ENCODE results near the gene IGF2R.
"Not testable (repeated sequence)": the region's sequence is repeated elsewhere in the genome, so short reads cannot be mapped to it uniquely, and the experiment has no call there.

Gene IGF2R

DNA sequence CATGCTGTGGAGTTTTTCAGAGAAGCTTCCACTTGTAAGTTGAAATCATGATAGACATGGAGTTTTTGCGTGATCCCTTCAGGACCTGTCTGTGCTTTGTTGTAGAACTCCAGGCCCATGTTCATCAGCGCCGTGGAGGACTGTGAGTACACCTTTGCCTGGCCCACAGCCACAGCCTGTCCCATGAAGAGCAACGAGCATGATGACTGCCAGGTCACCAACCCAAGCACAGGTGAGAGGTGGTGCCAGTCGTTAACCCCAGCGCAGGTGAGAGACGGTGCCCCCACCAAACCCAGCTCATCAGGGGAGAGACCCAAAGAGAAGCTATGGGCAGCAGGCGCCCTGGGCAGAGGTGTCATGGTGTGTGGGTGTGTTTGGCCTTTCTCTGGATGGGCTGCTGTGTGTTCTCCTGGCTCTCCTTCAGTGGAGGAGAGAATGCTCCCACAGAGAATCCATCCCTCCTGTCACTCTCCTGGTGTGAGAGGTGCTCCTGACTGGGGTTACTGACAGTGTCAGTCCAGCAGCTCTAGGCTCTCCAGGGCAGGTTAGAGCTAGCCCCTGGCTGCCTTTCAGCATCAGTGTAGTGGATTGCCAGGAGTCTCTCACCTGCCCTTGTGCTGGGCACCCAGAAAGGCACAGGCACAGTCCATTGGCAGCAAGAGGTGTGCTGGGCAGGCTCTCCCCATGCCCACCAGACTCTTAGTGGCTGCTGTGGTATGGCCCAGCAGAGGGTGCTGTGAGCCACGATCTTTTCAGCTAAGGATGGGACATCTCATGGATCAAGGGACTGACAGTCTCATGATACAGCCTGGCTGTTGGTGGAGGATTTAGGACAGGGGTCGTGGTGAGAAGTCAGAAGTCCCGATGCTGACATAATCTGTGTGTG, 103.2 kb downstream of the IGF2R start:
- no peak for DNase-seq (ENCODE audit: low read depth in 2 of 2)

DNA sequence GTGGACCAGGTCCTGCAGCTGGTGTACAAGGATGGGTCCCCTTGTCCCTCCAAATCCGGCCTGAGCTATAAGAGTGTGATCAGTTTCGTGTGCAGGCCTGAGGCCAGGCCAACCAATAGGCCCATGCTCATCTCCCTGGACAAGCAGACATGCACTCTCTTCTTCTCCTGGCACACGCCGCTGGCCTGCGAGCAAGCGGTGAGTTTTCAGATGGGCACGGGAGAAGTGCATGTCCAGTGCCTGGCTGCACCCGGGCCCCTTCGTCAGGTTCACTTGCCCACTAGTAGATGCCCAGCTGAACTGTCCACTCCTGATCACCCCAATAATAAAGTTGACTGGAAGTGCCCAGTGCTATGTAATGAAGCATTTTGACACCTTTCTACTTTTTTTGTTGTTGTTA, 104.4 kb downstream of the IGF2R start:
- DNase-seq (ENCODE audit: low read depth in 2 of 2), result no peak

DNA sequence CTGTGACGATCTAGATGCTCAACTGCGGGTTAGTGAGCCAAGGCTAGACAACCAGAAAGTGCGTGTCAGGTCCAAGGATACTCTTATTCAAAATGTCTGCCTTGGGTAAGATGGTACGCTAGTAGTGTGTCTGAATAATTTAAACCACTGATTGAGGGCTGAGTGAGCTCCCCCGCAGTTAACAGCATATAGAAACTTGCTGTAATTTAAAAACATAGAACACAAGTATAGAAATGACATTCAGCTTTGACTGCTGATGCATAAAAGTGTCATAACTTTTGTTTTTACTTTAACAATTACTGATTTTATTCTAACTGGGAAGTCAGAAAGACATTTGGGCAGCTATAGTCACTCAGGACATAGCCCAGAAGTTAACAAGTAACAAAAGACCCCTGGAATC, 107.1 kb downstream of the IGF2R start:
- DNase-seq (ENCODE audit: low read depth in 2 of 2), result no peak

DNA sequence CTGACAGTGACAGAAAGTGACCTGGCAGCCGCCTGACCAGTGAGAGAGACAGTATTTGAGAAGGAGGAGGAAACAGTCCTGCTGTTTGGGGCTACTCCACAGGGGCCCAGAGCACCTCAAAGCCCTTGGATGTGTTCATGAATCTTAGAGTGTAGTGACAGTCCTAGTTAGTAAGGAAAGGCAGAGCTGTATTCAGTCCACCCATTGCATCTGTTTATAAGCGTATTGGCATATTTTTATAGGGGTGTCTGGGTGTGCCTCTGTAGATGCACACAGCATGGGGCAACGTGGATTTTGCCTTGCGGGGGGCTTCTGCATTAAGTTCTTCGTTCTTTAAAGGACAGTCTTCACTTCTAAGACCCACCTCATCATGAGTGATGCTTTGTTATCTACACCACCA, 108.1 kb downstream of the IGF2R start:
- DNase-seq (ENCODE audit: low read depth in 2 of 2), result no peak

DNA sequence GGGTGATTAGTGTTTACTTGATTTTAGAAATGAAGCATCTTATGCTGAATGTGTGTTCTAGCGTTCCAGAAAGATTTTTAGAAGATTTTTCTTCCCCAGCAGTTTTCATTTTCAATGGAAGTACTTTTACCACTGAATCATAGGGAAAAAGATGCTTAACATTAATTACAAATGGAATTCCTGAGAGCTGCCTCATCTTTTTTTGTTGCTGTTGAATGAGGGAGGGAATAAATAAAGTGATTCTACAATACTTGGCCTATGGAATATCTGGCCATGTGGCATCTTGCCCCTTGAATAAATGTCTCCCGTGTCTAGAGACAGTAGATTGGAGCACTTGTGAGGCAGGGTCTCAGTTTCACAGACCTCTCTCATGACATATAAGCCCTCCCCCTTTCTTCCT, 108.6 kb downstream of the IGF2R start:
- DNase-seq (ENCODE audit: low read depth in 2 of 2), result no peak

DNA sequence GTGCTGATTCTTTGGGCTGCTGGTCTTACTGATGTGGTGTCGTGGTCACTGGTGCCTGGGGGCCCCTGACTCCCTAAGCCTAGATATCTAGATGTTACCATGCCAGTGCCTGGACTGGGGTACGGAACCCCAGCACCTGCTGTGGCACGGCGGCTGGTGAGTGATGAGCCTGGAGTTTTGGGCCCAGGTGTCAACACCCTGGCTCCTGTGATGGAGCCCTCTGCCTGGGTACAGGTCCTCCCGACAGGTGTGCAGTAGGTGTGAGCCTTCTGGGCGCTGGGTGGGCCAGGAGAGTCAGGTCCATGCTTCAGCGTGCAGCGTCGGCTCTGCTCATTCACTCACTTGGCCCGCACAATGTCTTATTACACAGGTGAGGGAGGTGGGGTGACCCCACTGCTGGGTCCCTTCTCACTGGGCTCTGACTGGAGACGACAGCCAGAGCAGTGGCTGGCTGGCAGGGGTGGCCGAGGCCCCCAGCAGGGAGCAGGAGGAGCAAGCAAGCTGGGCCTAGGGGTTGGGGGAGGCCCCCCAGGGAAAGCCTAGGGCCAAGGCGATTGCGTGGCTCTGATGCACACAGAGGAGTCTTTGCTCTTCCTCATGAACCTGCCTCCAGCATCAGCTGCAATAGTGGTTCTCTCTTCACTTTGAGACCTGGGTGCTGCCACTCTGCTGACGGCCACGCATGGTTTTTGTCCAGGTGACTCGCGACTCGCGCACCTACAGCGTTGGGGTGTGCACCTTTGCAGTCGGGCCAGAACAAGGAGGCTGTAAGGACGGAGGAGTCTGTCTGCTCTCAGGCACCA, 110.2 kb downstream of the IGF2R start:
- no peak for DNase-seq (ENCODE audit: low read depth in 2 of 2)

DNA sequence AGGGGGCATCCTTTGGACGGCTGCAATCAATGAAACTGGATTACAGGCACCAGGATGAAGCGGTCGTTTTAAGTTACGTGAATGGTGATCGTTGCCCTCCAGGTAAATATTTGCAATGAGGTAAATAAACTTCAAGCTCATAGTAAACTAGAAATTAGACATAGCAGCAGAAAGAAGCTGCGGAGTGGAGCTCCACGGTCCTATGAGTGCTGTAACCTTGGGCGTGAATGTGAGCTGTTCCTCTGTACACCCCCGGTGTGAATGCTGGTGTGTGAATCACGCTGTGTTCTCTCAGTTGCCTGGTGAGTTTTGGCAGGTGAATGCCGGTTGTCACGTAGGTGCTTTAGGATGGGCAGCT, 110.8 kb downstream of the IGF2R start:
- no peak for DNase-seq (ENCODE audit: low read depth in 2 of 2)

DNA sequence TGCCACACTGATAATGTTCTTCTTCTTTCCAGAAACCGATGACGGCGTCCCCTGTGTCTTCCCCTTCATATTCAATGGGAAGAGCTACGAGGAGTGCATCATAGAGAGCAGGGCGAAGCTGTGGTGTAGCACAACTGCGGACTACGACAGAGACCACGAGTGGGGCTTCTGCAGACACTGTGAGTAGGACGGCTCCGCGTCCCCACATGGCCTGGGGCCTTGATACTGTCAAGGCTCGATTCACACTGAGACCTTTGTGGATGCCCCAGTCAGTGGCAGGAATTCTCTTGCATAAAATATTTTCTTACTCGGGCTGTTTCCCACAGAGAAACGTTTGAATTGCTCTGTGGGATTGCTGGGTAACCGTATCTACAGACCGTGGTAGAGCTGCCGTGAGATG, 111.2 kb downstream of the IGF2R start:
- no peak for DNase-seq (ENCODE audit: low read depth in 2 of 2)

DNA sequence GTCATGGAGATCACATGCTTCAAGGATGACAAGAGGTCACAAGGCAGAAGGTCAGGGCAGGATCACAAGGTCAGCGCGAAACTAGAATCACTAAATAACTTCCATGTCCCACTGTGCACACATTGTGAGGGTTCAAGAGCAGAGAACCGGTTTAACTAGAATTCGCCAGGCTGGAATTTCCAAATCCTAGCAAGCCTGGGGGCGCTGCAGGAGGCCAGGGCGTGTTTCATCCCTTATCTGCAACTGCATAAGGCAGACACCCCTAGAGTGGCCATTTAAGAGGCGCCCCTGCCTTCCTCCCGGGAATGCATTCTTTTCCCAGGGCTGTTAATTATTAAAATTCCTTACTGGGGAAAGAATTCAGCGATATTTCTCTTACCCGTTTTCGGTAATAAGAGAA, 112.5 kb downstream of the IGF2R start:
- DNase-seq (ENCODE audit: low read depth in 2 of 2), result no peak

DNA sequence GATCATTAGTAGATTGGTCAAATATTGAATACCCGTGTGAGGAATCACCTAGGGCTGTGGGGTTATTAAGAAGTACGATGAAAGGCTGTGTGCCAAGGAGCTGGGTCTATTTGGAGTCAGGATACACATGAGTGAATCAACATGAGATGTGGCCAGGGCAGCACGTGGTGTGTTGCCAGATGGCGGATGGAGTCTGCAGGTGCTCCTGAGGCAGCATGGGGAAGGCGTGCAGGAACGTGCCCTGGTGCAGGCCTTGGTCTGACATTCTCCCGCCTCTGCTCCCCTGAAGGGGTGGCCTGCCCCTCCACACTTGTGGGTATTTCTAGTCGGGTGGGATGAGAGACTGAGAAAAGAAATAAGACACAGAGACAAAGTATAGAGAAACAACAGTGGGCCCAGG, 113.7 kb downstream of the IGF2R start:
- DNase-seq (ENCODE audit: low read depth in 2 of 2), result no peak

DNA sequence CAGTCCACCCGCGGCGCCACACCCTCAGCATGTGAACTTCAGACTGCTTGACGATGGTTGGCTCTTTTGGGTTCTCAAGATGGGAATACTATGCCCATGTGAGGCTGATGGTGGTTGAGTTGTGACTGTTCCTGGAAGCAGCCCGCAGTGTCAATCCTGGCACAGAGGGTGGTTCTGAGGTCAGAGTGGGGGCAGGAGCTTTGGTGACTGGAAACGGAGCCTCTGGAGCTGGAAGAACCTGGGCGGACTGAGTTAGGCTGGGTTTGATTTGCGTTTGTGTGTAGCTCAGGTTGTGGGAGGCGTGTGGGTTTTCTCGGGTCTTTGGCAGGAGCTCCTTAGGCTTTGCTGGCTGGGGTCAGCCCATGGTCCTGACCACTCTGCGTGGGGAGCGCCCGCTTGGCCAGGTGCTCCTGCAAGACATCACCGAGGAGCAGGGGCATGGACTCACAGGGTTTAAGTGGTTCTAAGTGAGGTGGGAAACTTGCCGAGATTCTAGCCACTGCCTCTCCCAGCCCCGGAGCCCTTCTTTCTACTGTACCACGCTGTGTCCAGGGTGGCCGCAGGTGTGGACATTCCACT, 115.4 kb downstream of the IGF2R start:
- no peak for DNase-seq (ENCODE audit: low read depth in 2 of 2)

DNA sequence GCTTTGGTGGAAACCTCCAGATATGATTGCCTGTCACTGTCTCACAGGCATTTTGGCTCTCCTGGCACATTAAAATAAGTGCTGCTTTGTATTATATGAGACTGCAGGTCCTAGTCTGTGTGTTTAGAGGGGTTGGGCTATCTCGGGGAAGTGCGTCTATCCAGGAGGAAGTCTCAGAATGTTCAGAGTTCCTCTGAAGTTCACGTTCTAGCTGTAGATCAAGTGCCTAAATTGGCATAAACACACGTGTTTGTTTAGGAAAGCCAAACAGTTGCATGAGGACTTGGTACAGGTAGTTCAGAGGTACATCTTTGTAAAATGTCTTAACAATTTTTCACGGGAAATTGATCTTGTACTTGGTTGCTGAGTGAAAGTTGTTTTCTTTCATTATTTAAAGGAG, 116.3 kb downstream of the IGF2R start:
- no peak for DNase-seq (ENCODE audit: low read depth in 2 of 2)

DNA sequence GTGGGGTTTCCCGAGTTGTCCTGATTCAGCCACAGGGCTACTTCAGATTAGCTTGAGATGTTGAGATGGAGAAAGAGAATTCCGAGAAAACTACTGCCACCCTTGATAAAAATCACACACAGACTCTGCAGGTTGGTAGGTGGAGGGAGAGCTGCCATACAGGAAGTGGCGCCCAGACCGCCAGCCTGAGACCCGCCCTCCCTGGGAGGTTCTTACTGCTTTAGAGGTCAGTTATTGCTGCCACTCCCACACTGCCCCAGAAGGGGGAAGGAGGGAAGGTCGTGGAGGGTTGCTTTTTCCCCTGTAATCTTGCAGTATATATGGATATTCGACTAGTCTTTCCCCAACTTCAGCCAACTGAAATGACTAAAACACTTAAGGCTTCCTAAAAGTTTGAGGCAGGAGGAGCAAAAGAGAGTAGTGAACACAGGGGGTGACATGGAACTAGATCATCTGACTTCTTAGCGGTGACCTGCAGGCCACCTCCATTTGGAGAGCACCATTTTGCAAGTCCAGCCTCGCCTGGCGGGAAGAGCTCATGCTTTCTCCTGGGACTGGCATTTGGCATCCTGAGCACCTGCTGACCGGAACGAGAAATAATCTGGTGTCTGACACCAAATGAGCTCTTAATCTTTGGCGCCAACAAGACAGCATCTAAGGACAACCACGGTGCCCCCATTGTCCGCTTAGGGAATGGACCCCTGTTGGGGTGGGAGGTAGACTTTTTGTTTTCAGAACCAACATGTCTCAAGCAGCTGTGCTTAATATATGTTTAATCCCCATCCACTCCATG, 117.0 kb downstream of the IGF2R start:
- no peak for DNase-seq (ENCODE audit: low read depth in 2 of 2)

DNA sequence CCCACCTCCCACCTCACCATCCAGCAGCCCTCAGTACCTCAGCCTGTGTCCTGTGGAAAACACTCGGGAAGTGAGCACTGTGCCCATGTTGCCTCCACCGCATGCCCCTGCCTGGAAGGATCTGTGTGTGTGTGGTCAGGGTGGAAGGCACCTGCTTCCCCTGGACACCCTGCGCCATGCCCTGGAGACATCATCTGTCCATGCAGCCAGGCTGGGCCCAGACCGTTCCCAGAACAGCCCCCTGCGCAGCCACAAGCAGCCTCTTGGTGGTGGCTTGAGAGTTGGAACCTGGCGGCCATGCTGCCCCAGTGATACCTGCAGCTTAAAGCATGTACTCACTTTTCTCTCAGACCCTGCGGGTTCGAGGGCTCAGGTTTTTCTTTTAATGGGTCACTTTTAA, 117.9 kb downstream of the IGF2R start:
- DNase-seq (ENCODE audit: low read depth in 2 of 2), result no peak

DNA sequence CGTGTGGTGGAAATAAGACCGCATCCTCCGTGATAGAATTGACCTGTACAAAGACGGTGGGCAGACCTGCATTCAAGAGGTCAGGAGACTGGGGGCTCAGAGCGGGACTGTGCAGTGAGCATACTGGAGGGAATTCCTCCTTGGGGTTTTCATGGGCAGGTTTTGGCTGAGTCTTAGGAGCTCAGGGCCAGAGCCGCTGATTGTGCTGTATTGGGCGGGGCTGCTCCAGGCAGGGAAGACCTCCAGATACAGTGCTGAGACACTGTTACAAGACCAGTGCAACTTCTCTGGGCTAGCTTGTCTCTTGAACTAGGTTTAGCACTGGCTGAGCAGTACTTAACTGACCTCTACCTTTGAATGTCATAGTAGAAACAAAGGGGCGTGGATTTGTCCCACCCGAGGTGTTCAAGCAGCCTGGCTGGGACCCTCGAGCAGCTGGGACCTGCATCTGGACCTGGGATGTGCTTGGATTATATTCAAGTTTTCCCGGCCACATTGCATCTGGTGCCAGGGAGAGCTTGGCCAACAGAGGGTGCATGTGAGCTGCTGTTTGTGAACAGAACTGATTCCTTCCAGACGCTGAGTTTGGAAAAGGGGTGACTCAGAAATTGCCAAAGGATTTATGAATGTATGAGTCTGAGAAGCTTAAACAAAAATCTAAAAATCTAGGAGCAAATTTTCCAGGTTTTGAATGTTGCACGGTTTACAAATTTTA, 119.3 kb downstream of the IGF2R start:
- no peak for DNase-seq (ENCODE audit: low read depth in 2 of 2)

DNA sequence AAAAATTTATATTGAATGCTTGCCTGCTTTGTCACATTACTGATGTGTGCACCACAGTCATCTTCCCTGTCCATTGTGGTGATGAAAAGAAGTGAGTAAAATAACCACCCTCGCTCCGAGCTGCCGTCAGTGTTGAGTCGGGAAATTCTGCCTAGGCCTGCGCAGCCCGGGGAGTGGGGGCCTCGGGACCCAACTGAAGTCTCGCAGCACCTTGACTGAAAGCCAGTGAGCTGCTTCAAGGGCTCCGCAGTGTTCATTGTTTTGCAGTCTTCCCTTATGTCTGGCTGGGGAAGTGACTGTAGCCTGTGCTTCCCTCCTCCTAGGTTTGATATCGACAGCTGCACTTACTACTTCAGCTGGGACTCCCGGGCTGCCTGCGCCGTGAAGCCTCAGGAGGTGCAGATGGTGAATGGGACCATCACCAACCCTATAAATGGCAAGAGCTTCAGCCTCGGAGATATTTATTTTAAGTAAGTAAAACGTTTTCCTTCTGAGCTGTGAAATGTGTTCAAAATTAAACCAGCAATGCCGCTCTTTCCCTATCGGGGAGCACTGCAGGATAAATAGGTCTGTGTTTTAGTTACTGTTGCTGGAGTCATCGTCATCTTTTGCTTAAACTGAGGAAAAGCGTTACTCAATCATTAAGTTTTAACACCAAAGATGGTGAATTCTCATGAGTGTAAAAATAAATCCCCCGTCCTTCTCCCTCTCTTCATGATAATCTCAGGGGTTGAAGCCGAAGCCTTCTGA, 120.1 kb downstream of the IGF2R start:
- no peak for DNase-seq (ENCODE audit: low read depth in 2 of 2)

DNA sequence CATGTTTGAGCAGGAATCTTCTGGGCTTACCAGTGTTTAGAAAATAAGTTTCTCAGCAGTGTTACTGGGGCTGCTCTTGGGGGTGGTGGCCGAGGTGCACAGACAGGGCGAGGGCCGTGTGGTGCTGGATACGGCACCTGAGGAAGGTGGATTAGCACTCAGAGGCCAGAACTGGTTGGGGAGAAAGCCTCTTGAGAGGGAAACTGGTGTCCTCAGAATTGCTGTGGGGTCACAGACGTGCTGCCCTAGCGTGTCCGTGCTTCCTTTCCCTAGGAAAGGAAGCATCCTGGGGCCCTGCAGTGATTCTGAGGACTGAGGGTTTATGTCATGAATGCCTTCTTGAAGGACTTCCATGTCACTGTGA, 120.6 kb downstream of the IGF2R start:
- no peak for DNase-seq (ENCODE audit: low read depth in 2 of 2)

DNA sequence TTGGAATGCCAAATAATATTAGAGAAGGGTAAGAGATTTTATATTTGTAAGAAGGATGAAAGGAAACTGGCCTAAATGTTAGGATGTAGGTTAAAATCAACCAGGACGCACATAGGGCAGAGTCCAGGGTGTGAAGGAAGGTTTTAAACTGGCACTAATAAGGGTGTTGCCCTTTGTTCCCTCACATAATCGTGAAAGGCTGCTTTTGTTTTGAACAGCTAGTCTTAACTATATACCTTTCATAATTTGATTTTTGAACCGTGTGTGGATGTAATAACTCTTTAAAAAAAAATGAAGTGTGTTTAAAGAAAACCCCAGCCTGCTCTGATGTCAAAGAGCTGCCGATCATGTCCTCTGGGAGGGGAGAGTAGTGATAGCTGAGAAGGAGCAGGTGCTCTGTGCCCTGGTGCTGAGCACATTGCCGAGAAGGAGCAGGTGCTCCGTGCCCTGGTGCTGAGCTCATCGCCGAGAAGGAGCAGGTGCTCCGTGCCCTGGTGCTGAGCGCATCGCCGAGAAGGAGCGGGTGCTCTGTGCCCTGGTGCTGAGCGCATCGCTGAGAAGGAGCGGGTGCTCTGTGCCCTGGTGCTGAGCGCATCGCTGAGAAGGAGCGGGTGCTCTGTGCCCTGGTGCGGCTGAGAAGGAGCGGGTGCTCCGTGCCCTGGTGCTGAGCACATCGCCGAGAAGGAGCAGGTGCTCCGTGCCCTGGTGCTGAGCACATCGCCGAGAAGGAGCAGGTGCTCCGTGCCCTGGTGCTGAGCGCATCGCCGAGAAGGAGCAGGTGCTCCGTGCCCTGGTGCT, 121.8 kb downstream of the IGF2R start:
- DNase-seq (ENCODE audit: low read depth in 2 of 2), result not testable (repeated sequence)

DNA sequence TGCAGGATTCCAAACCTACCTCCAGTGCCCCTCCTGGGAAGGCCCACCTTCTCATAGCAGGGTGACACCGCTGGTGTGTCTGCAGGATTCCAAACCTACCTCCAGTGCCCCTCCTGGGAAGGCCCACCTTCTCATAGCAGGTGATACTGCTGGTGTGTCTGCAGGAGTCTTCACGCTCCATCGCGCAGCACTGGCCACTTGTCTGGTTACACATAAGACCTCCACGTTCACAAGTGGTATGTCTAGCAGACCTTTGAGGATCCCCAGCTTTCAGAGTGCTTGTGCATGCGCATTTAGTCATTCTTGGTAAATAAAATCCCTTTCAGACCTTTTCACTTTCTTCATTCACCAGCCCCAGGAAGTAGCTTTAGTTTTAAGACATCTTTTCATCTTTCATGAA, 123.3 kb downstream of the IGF2R start:
- not testable (repeated sequence) for DNase-seq (ENCODE audit: low read depth in 2 of 2)

DNA sequence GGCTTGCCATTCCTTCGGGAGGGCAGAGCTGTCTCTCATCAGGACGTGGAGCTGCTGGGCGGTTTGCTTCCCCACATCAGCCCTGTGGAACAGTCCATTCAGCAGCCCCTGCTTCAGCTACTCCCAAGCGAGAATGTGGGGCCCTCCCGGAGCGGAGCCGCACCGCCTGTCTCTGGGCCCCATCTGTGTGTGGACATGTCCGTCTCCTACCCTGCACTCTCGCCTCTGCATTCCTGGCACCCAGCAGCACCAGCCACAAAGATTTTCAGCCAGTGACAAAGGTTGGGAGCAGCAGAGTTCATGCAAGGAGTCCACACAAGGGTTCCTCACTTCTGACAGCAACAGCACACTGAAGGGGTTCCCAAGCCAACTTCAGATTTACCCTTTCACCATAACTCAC, 123.7 kb downstream of the IGF2R start:
- no peak for DNase-seq (ENCODE audit: low read depth in 2 of 2)

Measured in stimulated activated CD4-positive, alpha-beta T cell treated with anti-CD3 and anti-CD28 coated beads, Interleukin-1b, Interleukin-23, amount 100 ng/mL, for 1 hour (primary cell).